D721Med (cell line): ENCODE measurements around the gene FANCE.

Experiments used
- DNase-seq: peaks from one replicate; pipeline ENCODE4 v3.0.0; 2011; ENCODE audit warnings: low spot score; ENCODE audit not compliant: insufficient read length
- FAIRE-seq: peaks from 2 replicates; lab custom pipeline; 2011; peaks lifted over from hg19 to GRCh38; lab: Jason Lieb, UNC
- TF ChIP-seq, protein P1 (sequence below): IDR thresholded peaks from 2 replicates; pipeline ENCODE4 v1.5.1; 2012; ENCODE audit warnings: mild to moderate bottlenecking, control low read depth; ENCODE audit not compliant: insufficient read depth; ENCODE audit errors: missing control alignments

Gene FANCE

GRCh38 chr6:35468980-35469750, 17.0 kb downstream of the FANCE start:
- DNase-seq (no peak), FAIRE-seq (no peak)
- TF ChIP-seq, protein P1, sequence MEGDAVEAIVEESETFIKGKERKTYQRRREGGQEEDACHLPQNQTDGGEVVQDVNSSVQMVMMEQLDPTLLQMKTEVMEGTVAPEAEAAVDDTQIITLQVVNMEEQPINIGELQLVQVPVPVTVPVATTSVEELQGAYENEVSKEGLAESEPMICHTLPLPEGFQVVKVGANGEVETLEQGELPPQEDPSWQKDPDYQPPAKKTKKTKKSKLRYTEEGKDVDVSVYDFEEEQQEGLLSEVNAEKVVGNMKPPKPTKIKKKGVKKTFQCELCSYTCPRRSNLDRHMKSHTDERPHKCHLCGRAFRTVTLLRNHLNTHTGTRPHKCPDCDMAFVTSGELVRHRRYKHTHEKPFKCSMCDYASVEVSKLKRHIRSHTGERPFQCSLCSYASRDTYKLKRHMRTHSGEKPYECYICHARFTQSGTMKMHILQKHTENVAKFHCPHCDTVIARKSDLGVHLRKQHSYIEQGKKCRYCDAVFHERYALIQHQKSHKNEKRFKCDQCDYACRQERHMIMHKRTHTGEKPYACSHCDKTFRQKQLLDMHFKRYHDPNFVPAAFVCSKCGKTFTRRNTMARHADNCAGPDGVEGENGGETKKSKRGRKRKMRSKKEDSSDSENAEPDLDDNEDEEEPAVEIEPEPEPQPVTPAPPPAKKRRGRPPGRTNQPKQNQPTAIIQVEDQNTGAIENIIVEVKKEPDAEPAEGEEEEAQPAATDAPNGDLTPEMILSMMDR = no peak

DNA sequence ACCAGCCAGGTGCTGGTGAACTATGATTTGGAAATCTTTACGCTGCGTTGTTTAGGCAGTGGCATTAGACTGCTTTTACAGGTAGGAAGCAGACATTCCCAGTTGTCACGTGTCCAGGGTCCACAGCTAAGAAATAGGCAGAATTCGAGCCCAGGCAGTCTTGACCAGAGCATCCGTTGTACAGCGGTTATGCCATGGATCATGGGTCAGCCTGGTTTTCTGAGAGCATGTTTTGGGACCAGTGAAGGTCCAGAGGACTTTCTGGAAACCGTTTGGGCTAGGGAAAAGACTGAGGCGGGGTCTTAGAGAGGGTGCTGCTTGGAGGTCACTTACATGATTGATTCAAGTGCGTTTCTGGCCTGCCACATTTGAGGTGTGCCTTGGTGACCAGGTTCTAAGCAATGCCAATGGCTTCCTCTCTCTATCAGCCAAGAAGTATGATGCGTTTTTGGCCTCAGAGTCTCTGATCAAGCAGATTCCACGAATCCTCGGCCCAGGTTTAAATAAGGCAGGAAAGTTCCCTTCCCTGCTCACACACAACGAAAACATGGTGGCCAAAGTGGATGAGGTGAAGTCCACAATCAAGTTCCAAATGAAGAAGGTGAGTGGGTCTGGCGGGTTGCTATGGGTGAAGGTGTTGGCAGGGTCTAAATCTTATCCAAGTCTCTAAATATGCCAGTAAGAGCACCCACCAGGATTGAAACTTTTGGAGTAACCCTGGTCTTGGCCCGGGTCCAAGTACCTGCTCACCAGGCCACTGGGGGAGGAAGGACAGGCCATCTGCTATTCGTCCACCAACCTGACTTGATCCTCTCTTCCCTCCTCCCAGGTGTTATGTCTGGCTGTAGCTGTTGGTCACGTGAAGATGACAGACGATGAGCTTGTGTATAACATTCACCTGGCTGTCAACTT, 17.9 kb downstream of the FANCE start:
- TF ChIP-seq, protein P1 = no peak
- DNase-seq (no peak), FAIRE-seq (no peak)

GRCh38 chr6:35470663-35471120, 18.6 kb downstream of the FANCE start:
- TF ChIP-seq, protein P1 = no peak
- no peak for FAIRE-seq
- no peak for DNase-seq

DNA sequence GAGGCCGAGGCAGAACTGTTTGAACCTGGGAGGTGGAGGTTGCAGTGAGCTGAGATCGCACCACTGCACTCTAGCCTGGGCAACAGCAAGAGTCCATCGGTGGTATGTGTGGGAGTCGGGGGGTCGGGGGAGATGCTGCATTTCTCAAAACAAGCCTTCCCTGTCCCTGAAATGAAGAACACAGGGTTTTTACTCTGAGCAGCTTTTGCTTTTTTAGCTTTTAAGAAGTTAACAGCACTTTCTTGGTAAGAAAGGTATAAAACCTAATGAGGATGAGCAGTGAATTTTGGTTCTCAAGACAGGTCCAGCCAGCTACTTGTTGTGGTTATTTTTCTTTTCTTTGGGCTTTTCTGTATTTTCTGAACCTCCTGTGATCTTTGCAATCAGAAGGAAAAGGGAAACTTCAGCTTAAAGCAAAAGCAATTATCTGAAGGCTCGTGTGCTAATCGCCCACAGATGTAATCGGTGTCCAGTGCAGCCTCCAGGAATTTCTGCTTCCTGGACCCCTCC, 19.8 kb downstream of the FANCE start:
- TF ChIP-seq, protein P1 = no peak
- FAIRE-seq = no peak
- no peak for DNase-seq

GRCh38 chr6:35473075-35473849, 21.1 kb downstream of the FANCE start:
- TF ChIP-seq, protein P1 = no peak
- DNase-seq (no peak), FAIRE-seq (no peak)

DNA sequence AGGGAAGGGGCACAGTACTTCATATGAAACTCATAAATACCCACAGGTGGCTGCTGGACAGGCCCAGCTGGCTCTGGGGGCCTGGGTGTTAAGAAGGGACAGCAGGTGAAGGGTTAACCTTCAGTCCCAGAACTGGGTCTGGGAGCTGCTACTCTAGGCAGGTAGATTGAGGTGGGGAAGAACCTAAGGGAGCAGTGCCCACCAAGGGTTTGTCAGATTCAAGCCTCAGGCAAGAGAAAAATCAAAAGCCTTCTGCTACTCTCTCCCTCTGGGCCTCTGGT, 21.7 kb downstream of the FANCE start:
- DNase-seq (no peak), FAIRE-seq (no peak)
- TF ChIP-seq, protein P1 = no peak
